OCI-LY7 (cell line): Measurements from ENCODE around the gene MYLK. TPM values are rescaled to one million over a fixed set of nuclear protein-coding genes. Genes with fewer than 3 reads are reported as not detected.

Source experiments
- BruUV-seq: library from RNA; stranded (reverse); fragments of 400-500 nt; replicated peaks from 2 replicates; lab custom pipeline; 2021; lab: Mats Ljungman, UMichigan
- CTCF ChIA-PET: fragments of 300-600 bp; sonication (Branson Sonifier 250); formaldehyde crosslinking; loops from one replicate; lab custom pipeline; 2022; ENCODE audit warnings: antibody characterized with exemption; ENCODE audit not compliant: unreplicated experiment; lab: Charles Lee
- POLR2A ChIA-PET: fragments of 300-600 bp; sonication (Branson Sonifier 250); formaldehyde crosslinking; loops from one replicate; lab custom pipeline; 2022; ENCODE audit warnings: antibody characterized with exemption; lab: Charles Lee
- DNase-seq: peaks from one replicate; pipeline ENCODE4 v3.0.0-alpha.2; 2015; ENCODE audit warnings: low spot score
- H2AFZ ChIP-seq: fragments of 200-600 bp; sonication (generic), shearing (Covaris generic); 2 replicates; pipeline ENCODE4 v1.6.1; 2014; ENCODE audit warnings: mild to moderate bottlenecking, antibody characterized with exemption, low read length, moderate library complexity
- H3K27ac ChIP-seq: fragments of 200-600 bp; sonication (generic); 2 replicates; pipeline ENCODE4 v1.5.1; 2014; ENCODE audit warnings: mixed run types, low read depth, mild to moderate bottlenecking, moderate library complexity, low read length, inconsistent platforms; ENCODE audit not compliant: poor library complexity, severe bottlenecking
- H3K36me3 ChIP-seq: fragments of 200-600 bp; sonication (generic); 2 replicates; pipeline ENCODE4 v1.6.1; 2014; ENCODE audit warnings: mild to moderate bottlenecking, antibody characterized with exemption, low read length, moderate library complexity, mixed read lengths; ENCODE audit not compliant: insufficient read depth
- H3K4me1 ChIP-seq: fragments of 200-600 bp; sonication (generic); 2 replicates; pipeline ENCODE4 v1.5.1; 2014; ENCODE audit warnings: mild to moderate bottlenecking, low read length; ENCODE audit not compliant: insufficient read depth, poor library complexity, severe bottlenecking
- H3K4me2 ChIP-seq: fragments of 200-600 bp; sonication (generic); 2 replicates; pipeline ENCODE4 v1.6.1; 2014; ENCODE audit warnings: mild to moderate bottlenecking, low read length
- H3K4me3 ChIP-seq: fragments of 200-600 bp; sonication (generic); 2 replicates; pipeline ENCODE4 v1.5.1; 2014; ENCODE audit warnings: mild to moderate bottlenecking, low read depth, low read length; ENCODE audit not compliant: poor library complexity, severe bottlenecking
- H3K79me2 ChIP-seq: fragments of 200-600 bp; sonication (generic); 2 replicates; pipeline ENCODE4 v1.6.1; 2016; ENCODE audit warnings: low read depth, mild to moderate bottlenecking, low read length, moderate library complexity, mixed read lengths; ENCODE audit not compliant: insufficient read depth
- H3K9me2 ChIP-seq: fragments of 200-600 bp; sonication (generic); 2 replicates; pipeline ENCODE4 v1.6.1; 2016; ENCODE audit warnings: mild to moderate bottlenecking, low read length, mixed read lengths; ENCODE audit not compliant: insufficient read depth
- H3K9me3 ChIP-seq: fragments of 200-600 bp; sonication (generic); 2 replicates; pipeline ENCODE4 v1.6.1; 2014; ENCODE audit warnings: mild to moderate bottlenecking, mixed run types, low read length, mixed read lengths
- H4K20me1 ChIP-seq: fragments of 200-600 bp; sonication (generic); 2 replicates; pipeline ENCODE4 v1.6.1; 2014; ENCODE audit warnings: mild to moderate bottlenecking, antibody characterized with exemption, low read length, moderate library complexity, mixed read lengths; ENCODE audit not compliant: insufficient read depth
- EZH2phosphoT487 ChIP-seq: fragments of 200-600 bp; sonication (generic); IDR thresholded peaks from 2 replicates; pipeline ENCODE4 v1.6.1; 2018; ENCODE audit warnings: low read depth, borderline replicate concordance, mild to moderate bottlenecking, mixed run types, antibody characterized with exemption, low read length, moderate library complexity, mixed read lengths
- intact Hi-C: fragments of 100-400 bp; cut with micrococcal nuclease; formaldehyde crosslinking; loops from one replicate; pipeline ENCODE4 v1.10.0; 2022; ENCODE audit not compliant: unreplicated experiment
- total RNA-seq, 2 experiments: library from RNA; depleted of rRNA in 1 of 2; stranded (reverse); fragments of >200 nt in 1 of 2; shearing (Covaris generic) in 1 of 2; gene quantifications; 2 replicates each; pipeline ENCODE4 v1.2.3, GENCODE V29; 2014 to 2022
- TF ChIP-seq, protein P1 (sequence below): fragments of 200-600 bp; sonication (generic); conservative IDR thresholded peaks from 2 replicates; pipeline ENCODE4 v1.5.1; 2014; ENCODE audit warnings: mild to moderate bottlenecking, antibody characterized with exemption, low read length, moderate library complexity, mixed read lengths

MYLK gene
- total RNA-seq, 2 experiments from 2014 or later = not detected

- H3K9me3 ChIP-seq = no peaks in the 10 kb centered on the region
- no peaks in the 10 kb centered on the region for H3K9me2 ChIP-seq
- intact Hi-C loops = no loop called here
- ChIA-PET CTCF (no interaction called here), POLR2A (no interaction called here)
- H3K4me3 ChIP-seq = no peak overlapping the region
- no peak for TF ChIP-seq EZH2phosphoT487
- TF ChIP-seq, protein P1, sequence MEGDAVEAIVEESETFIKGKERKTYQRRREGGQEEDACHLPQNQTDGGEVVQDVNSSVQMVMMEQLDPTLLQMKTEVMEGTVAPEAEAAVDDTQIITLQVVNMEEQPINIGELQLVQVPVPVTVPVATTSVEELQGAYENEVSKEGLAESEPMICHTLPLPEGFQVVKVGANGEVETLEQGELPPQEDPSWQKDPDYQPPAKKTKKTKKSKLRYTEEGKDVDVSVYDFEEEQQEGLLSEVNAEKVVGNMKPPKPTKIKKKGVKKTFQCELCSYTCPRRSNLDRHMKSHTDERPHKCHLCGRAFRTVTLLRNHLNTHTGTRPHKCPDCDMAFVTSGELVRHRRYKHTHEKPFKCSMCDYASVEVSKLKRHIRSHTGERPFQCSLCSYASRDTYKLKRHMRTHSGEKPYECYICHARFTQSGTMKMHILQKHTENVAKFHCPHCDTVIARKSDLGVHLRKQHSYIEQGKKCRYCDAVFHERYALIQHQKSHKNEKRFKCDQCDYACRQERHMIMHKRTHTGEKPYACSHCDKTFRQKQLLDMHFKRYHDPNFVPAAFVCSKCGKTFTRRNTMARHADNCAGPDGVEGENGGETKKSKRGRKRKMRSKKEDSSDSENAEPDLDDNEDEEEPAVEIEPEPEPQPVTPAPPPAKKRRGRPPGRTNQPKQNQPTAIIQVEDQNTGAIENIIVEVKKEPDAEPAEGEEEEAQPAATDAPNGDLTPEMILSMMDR = no peak
- no peaks in the 10 kb centered on the region for H3K79me2 ChIP-seq
- no peaks in the 10 kb centered on the region for H3K4me1 ChIP-seq
- no peak overlapping the region for H2AFZ ChIP-seq
- H4K20me1 ChIP-seq = no peaks in the 10 kb centered on the region
- H3K27ac ChIP-seq = no peak overlapping the region
- no TSS peak for BruUV-seq
- H3K4me2 ChIP-seq = no peak overlapping the region
- no peak for DNase-seq
- no peaks in the 10 kb centered on the region for H3K36me3 ChIP-seq
These were observed 247.7 kb downstream of the MYLK start for GRCh38 chr3:123636431-123636841.

GRCh38 chr3:123635717-123636116 is 248.4 kb downstream of the MYLK start:
- Histone ChIP-seq H3K36me3 (no peaks in the 10 kb centered on the region), H3K4me1 (no peaks in the 10 kb centered on the region), H3K4me2 (no peak overlapping the region), H3K9me2 (no peaks in the 10 kb centered on the region), H4K20me1 (no peaks in the 10 kb centered on the region), H3K4me3 (no peak overlapping the region), H3K27ac (no peak overlapping the region), H3K9me3 (no peaks in the 10 kb centered on the region), H2AFZ (no peak overlapping the region), H3K79me2 (no peaks in the 10 kb centered on the region)
- TF ChIP-seq EZH2phosphoT487 = no peak
- TF ChIP-seq, protein P1 = no peak
- ChIA-PET POLR2A (no interaction called here), CTCF (no interaction called here)
- no TSS peak for BruUV-seq
- intact Hi-C loops = no loop called here
- no peak for DNase-seq

DNA sequence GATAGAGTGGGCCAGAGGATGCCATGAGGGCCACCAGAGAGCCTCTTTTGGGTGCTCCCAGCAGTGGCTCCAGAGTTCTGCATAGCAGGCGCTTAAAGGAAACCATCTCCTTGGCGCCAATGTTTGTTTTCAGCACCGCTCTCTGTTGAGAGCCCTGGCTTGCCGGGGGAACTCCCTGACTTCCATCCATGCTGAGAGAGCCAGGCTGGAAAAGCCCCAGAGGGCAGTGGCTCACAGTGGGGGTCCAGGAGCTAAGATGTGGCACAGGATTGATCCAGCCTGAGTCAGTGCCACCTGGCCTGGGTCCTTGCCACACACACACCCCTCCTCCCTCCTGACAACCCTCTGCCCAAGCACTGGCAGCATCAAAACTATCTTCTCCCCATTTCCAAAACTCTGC is 248.9 kb downstream of the MYLK start:
- no peak overlapping the region for H3K4me3 ChIP-seq
- H2AFZ ChIP-seq = no peak overlapping the region
- ChIA-PET POLR2A (no interaction called here), CTCF (no interaction called here)
- intact Hi-C loops = no loop called here
- H3K79me2 ChIP-seq = no peaks in the 10 kb centered on the region
- no peak overlapping the region for H3K27ac ChIP-seq
- no peaks in the 10 kb centered on the region for H3K9me3 ChIP-seq
- no peaks in the 10 kb centered on the region for H4K20me1 ChIP-seq
- no peak overlapping the region for H3K4me2 ChIP-seq
- H3K36me3 ChIP-seq = no peaks in the 10 kb centered on the region
- BruUV-seq = no TSS peak
- no peaks in the 10 kb centered on the region for H3K9me2 ChIP-seq
- no peak for TF ChIP-seq EZH2phosphoT487
- TF ChIP-seq, protein P1 = no peak
- no peak for DNase-seq
- no peaks in the 10 kb centered on the region for H3K4me1 ChIP-seq
